GM18907 (cell line): ENCODE measurements around the gene CYTH1.
A peak's percentile ranks its signal among the peaks of the same experiment; 100 is the strongest.

Experiments
- ATAC-seq: cut with Tn5 transposase; IDR thresholded peaks from one replicate; pipeline ENCODE4 v1.9.1; 2021; ENCODE audit warnings: mild to moderate bottlenecking, moderate library complexity; ENCODE audit not compliant: unreplicated experiment

CYTH1 gene, protein sequence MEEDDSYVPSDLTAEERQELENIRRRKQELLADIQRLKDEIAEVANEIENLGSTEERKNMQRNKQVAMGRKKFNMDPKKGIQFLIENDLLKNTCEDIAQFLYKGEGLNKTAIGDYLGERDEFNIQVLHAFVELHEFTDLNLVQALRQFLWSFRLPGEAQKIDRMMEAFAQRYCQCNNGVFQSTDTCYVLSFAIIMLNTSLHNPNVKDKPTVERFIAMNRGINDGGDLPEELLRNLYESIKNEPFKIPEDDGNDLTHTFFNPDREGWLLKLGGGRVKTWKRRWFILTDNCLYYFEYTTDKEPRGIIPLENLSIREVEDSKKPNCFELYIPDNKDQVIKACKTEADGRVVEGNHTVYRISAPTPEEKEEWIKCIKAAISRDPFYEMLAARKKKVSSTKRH

GRCh38 chr17:78781893-78782304 is at the start of gene CYTH1:
TSS of gene CYTH1 (minus strand) at chr17:78782273. CDS start at chr17:78782223, 50 bp downstream.
- peak; percentile 30 for ATAC-seq

DNA sequence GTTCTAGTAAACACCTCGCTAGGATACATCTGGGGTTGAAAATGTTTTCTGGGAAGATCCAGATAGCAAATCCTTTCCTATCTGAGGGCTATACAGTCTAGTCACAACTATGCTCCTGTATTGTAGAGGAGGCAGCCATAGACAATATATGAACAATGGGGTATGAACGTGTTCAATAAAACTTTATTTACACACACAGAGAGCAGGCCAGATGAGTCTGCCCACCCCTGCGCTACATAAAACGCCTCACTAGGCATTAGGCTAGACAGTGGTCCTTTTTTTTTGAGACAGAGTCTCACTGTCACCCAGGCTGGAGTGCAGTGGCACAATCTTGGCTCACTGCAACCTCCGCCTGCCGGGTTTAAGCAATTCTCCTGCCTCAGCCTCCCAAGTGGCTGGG is 47.4 kb upstream of the CYTH1 start:
- ATAC-seq: no peak

DNA sequence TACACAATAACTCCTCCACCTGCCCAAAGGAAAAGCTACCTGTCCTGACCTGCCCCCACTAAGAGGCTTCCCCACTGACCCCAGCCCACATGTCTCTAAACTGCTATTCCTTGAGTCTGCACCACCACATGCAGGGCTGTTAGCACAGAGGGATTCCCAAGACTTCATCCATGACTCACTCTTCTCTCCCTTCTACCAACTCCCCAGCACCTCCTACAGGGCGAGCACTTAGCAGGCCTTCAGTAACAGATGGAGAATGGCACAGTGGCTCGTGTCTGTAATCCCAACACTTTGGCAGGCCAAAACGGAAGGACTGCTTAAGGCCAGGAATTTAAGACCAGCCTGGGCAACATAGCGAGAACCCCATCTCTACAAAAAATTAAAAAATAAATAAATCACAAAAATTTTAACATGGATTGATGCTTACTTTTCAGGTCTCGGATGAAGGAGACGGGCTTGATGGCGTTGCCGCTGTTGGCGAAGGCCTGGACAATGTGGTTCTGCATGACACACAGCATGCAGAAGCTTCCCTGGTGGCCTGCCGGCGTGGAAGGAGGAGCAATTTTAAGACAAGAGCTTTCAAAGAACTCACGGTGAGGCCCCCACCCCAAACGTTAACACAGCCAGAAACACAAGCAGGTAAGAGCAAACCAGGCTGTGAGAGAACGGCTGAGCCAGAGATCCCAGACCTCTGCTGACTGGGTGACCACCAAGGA is 46.6 kb upstream of the CYTH1 start:
- ATAC-seq: no peak

- no peak for ATAC-seq
Observed at GRCh38 chr17:78826836-78827509, 44.9 kb upstream of the CYTH1 start.

- ATAC-seq: no peak
Observed at GRCh38 chr17:78826421-78826820, 44.3 kb upstream of the CYTH1 start.

DNA sequence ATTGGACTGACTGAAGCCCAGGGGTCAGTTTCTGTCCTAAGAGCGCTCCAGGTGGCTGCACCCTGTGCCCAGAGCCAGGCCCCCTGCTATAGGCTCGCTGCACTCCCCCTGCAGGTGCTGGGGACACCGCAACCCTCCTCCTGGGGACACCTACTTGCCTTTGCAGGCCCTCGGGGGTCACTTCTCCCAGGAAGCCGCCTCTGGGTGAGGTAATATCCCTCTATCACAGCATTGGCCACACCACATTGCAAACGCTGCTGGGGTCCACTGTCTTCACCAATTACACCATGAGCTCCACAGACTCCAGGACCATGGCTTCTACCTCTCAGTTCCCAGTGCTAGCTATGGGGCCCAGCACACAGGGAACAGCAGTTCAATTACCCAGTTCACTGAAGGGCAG is 43.6 kb upstream of the CYTH1 start:
- ATAC-seq: no peak

- ATAC-seq: no peak
Observed at GRCh38 chr17:78824240-78824639, 42.2 kb upstream of the CYTH1 start.

DNA sequence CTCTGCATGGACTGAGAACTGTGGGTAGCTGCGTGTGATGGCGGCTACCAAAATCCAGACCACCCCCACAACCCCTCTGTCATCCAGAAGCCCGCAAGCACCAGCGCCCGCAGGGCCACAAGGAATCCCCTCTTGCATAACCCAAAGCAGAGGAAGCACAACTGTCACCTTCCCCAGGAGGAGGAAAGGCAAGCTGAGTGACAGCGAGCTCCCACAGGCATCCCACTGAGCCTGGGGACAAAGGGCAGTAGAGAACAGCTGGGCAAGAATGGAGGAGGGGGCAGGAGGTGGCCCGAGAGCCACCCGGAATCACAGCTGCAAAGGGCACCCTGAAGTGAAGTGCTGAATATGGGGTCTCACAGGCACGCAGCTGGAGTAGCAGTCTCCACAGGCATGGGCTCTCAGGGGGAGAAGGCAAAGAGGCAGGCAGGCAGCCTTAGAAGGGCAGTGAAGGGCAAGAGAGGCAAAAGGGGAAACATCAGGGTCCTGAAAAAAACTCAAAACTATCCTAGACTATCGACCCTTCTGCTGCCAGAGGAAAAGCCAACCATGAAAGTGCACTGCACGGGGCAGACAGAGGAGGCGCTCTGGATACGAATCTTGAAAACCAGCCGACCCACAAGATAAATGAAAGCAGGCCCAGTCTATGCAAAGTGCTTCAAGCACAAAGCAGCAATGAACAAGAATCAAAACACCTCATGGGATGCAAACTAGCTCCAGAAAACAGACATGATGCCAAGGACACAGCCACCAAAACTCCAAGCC is 41.4 kb upstream of the CYTH1 start:
- ATAC-seq: no peak

- no peak for ATAC-seq
Observed at GRCh38 chr17:78822552-78822951, 40.5 kb upstream of the CYTH1 start.

- no peak for ATAC-seq
Observed at GRCh38 chr17:78821961-78822360, 39.9 kb upstream of the CYTH1 start.

DNA sequence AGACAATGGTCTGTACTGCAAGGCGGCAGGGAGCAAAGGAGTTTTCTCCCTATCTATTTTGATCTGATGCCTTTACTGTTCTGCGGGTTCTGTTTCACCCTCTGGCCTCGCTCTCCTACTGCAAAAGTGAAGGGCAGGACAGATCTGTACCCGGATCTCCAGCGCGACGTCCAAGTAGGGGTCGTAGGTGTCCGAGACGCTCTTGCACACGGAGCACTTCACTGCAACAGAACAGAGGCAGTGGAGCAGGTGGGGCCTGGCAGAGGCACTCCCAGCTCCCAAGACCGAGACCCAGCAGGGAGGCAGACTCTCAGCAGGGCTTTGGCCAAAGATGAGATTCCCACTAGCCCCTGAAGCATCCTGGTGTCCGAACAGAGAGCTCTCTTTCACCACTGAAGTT is 38.8 kb upstream of the CYTH1 start:
- no peak for ATAC-seq

DNA sequence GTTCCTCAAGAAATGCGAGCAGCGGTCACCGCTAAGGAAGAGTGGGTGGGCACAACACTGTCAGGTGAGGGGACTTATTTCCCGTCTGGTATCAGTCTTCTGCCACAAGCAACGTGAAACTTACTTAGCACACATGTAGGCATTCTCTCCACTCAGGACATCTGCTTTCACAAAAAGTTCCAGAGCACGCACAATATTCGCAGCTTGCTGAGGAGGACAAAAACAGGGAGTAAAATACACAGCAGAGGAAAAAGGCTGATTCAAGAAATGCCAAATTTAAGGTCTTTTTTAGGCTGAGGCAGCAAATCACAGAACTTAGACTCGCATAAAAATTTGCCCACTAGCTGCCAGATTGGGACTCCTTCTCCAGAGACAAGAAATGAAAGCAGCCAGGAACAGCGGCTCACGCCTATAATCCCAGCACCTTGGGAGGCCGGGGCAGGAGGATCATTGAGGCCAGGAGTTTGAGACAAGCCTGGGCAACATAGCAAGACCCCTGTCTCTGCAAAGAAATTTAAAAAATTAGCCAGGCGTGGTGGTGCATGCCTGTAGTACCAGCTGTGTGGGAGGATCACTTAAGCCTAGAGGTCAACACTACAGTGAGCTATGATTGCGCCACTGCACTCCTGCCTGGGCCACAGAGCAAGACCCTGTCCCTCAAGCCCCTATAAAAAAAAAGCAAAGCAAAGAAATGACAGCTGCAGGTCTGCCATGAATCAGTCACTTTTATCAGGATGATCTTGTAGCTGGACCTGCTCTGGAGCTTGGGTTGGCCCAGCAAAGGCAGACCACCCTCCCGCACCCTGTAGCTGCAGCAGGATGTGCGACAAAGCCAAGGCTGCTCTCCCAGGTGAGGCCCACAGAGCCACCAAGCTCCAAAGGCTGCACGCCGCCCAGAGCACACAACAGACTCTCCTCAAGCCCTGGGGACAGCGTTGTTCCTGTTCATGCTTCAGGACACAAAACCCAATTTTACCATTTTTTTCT is 38.0 kb upstream of the CYTH1 start:
- no peak for ATAC-seq

DNA sequence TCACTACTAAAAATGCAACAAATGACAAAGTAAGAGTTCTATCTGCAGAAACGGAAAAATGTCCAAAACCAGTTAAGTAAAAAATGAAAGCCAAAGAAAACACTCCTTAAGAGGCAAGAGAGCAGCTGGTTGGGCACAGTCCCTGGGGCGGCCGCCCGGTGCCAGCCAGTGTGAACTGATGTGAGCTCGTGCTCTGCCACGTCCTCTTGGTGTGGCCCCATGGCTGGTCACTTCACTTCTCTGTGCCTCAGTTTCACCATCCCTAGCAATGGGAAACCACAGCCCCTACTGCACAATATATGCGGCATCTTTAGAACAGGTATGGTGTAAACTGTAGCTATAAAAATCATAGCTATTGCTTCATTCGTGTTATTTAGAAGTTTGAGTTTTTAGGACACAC is 37.3 kb upstream of the CYTH1 start:
- ATAC-seq: no peak

DNA sequence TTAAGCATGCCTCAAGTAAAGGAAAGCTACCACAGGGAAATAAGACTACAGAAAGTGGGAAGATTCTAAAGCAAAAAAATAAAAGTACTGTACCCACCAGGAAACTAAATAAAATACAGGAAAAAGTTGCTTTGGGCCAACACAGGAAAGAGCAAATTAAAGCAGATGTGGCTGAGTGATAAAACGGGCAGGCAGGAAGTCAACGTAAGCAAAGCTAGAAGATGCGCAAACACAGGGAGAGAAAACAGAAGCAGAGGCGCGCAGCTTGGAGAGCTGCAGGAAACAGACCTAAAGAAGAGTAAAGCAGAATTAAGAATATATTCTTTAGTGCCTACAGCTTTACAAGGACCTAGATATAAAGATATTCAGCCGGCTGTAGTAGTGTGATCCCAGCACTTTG is 36.9 kb upstream of the CYTH1 start:
- ATAC-seq: no peak

GRCh38 chr17:78818152-78818846 is 36.2 kb upstream of the CYTH1 start:
- no peak for ATAC-seq

GRCh38 chr17:78817123-78817522 is 35.0 kb upstream of the CYTH1 start:
- ATAC-seq: no peak

- no peak for ATAC-seq
Observed at GRCh38 chr17:78815696-78816095, 33.6 kb upstream of the CYTH1 start.

DNA sequence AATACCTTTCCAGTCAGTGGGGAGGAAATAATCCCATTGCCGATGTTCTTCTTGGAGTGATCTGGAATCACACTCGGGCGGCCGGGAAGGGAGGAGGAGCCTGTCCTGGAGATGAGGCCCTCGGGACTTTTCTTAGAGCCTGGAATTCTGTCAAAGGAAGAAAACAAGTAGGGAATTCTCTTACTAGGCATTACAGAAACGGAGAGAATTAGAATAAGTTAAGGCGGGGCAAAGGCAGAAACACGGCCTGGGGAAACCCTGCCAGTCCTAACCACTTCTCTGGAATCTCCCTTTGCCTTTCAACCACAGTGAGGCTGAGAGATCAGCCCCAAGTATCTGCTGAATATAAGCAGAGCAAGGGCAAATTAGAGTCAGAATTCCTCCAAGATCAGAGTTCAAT is 30.8 kb upstream of the CYTH1 start:
- no peak for ATAC-seq

DNA sequence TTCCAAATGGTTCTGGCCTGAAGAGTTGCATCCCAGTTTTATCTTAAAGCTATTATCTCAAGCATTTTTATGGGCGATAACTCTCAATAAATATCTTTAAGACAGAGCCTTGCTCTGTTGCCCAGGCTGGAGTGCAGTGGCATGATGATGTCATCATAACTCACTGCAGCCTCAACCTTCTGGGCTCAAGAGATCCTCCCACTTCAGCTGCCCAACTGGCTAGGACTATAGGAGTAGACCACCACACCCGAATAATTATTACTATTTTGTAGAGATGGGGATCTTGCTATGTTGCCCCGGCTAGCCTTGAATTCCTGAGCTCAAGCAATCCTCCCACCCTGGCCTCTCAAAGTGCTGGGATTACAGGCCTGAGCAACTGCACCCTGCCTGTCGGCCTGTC is 26.1 kb upstream of the CYTH1 start:
- no peak for ATAC-seq
